ENCODE results near the gene EFCAB11. TPM values are rescaled to one million over a fixed set of nuclear protein-coding genes. Genes with fewer than 3 reads are reported as not detected.

EFCAB11 gene
- total and polyA plus RNA-seq, 2 of the 8 experiments (the other 6 are each of a cell fraction or from before 2014, with no cell fraction given): 6.8 to 12.8 TPM

GRCh38 chr14:90000935-90001334 lies 46.4 kb upstream of the EFCAB11 start:
- no peak overlapping the region for H2BK120ac ChIP-seq (replicated peaks; ENCODE audit: low read depth, low read length)
- 87% methylated on average over 2 of the region's 2 CpGs; no CpG with 5 or more reads in 1 of the 2 experiments for WGBS, 2 experiments (ENCODE audit: extremely low coverage in 1 of 2, insufficient coverage in 1 of 2, insufficient read length in 1 of 2, insufficient replicate concordance in 2 of 2, low coverage in 1 of 2, low lambda C conversion rate in 2 of 2, missing lambda C conversion rate in 1 of 2)
- H3K79me2 ChIP-seq (ENCODE audit: control insufficient read depth in 1 of 2, insufficient read depth in 2 of 2, low read length in 2 of 2): no peaks in the 10 kb centered on the region
- CTCF ChIA-PET (ENCODE audit: partially characterized antibody): no interaction called here
- peaks cover 0 to 25% (median 13%) of the 10 kb centered on the region in 4 experiments; a peak in 6 of 8 replicates for H3K36me3 ChIP-seq (ENCODE audit: control insufficient read depth in 2 of 4, insufficient read depth in 4 of 4, low read length in 3 of 4)
- no peak overlapping the region for H2AFZ ChIP-seq (ENCODE audit: low read length)
- no peaks in the 10 kb centered on the region for H3K4me1 ChIP-seq (replicated peaks in 1 of 4; ENCODE audit: control insufficient read depth in 3 of 4, insufficient read depth in 4 of 4, low read length in 3 of 4)
- DNase-seq (ENCODE audit: low read depth in 1 of 2, low spot score in 2 of 2): no peak
- no peak for TF ChIP-seq SUZ12 (IDR thresholded peaks at IDR 0.05; ENCODE audit: low read length)
- TF ChIP-seq JUND (IDR thresholded peaks at IDR 0.05; ENCODE audit: low read length): no peak
- no peak for TF ChIP-seq CHD1 (IDR thresholded peaks at IDR 0.05; ENCODE audit: low read depth, low read length)
- TF ChIP-seq BRCA1 (IDR thresholded peaks at IDR 0.05; ENCODE audit: low read depth, low read length): no peak
- TF ChIP-seq SP2 (IDR thresholded peaks at IDR 0.05; ENCODE audit: low read length): no peak
- no peak for TF ChIP-seq YY1 (IDR thresholded peaks at IDR 0.05; ENCODE audit: low read depth, low read length)
- no peak for TF ChIP-seq SIN3A (conservative IDR thresholded peaks at IDR 0.05 in 1 of 2, IDR thresholded peaks at IDR 0.05 in 1 of 2; ENCODE audit: low read depth in 1 of 2, low read length in 2 of 2)
- no peak for TF ChIP-seq GTF2F1 (IDR thresholded peaks at IDR 0.05; ENCODE audit: borderline replicate concordance, low read depth, low read length)
- TF ChIP-seq POLR2AphosphoS5 (IDR thresholded peaks at IDR 0.05; ENCODE audit: low read depth, low read length): no peak
- TF ChIP-seq RFX5 (IDR thresholded peaks at IDR 0.05; ENCODE audit: borderline replicate concordance, low read depth, low read length): no peak
- no peak for TF ChIP-seq SAP30 (IDR thresholded peaks at IDR 0.05; ENCODE audit: insufficient read depth, insufficient replicate concordance, low read length)
- no peak for TF ChIP-seq PHF8 (conservative IDR thresholded peaks at IDR 0.05; ENCODE audit: low read depth, low read length)
- TF ChIP-seq CTBP2 (IDR thresholded peaks at IDR 0.05; ENCODE audit: borderline replicate concordance, insufficient read depth, insufficient read length, low read length): no peak
- TF ChIP-seq EGR1 (IDR thresholded peaks at IDR 0.05; ENCODE audit: borderline replicate concordance, low read depth, low read length): no peak
- H3K4me2 ChIP-seq (ENCODE audit: insufficient read depth in 1 of 2, low read depth in 2 of 2, low read length in 2 of 2): no peak overlapping the region
- no peaks in the 10 kb centered on the region for H3K27me3 ChIP-seq (replicated peaks in 1 of 4; ENCODE audit: control insufficient read depth in 3 of 4, extremely low read depth in 1 of 4, insufficient read depth in 3 of 4, low read length in 3 of 4)
- H2BK15ac ChIP-seq (ENCODE audit: low read length): no peak overlapping the region
- POLR2A ChIA-PET (ENCODE audit: partially characterized antibody): no interaction called here
- no peak overlapping the region for H3K4me3 ChIP-seq (ENCODE audit: extremely low read depth in 1 of 4, insufficient read depth in 2 of 4, low read depth in 3 of 4, low read length in 4 of 4)
- H4K91ac ChIP-seq (replicated peaks; ENCODE audit: insufficient read length, low read length): no peak overlapping the region
- H3K9me3 ChIP-seq (ENCODE audit: insufficient read depth in 2 of 2, low read depth in 1 of 2, low read length in 1 of 2): no peaks in the 10 kb centered on the region
- peaks cover 2 to 5% of the 10 kb centered on the region in 2 experiments for H4K20me1 ChIP-seq (replicated peaks in 1 of 2; ENCODE audit: control insufficient read depth in 1 of 2, insufficient read depth in 2 of 2, low read length in 2 of 2)
- H3K23me2 ChIP-seq (ENCODE audit: low read depth, low read length): no peaks in the 10 kb centered on the region
- no peak overlapping the region for H3K23ac ChIP-seq (ENCODE audit: insufficient read length)
- no peak overlapping the region for H4K8ac ChIP-seq (ENCODE audit: extremely low read depth, insufficient read depth, low read length)
- H3K79me1 ChIP-seq (ENCODE audit: low read depth, low read length): no peaks in the 10 kb centered on the region
- no peak overlapping the region for H3K56ac ChIP-seq (replicated peaks; ENCODE audit: insufficient read length, low read depth, low read length)
- H3K14ac ChIP-seq (ENCODE audit: insufficient read length): no peak overlapping the region
- no peak overlapping the region for H3K4ac ChIP-seq (replicated peaks; ENCODE audit: insufficient read length, low read depth, low read length)
- no peak overlapping the region for H2BK20ac ChIP-seq (ENCODE audit: low read length)
- H3K27ac ChIP-seq (ENCODE audit: low read depth, low read length): no peak overlapping the region
- FAIRE-seq: no peak
- no peak overlapping the region for H4K5ac ChIP-seq (ENCODE audit: insufficient read length, low read depth, low read length)
- H2AK5ac ChIP-seq (ENCODE audit: low read depth, low read length): no peak overlapping the region
- no peak overlapping the region for H3K9ac ChIP-seq (replicated peaks in 1 of 4; ENCODE audit: extremely low read depth in 1 of 4, low read depth in 3 of 4, low read length in 3 of 4)
- no peak overlapping the region for H3K18ac ChIP-seq (ENCODE audit: extremely low read depth, low read length)
- no peak overlapping the region for H2BK5ac ChIP-seq (ENCODE audit: low read depth, low read length)
- H2BK12ac ChIP-seq (ENCODE audit: low read depth, low read length): no peak overlapping the region
